ENCODE measurements around the gene LILRB2.
A peak's percentile ranks its signal among the peaks of the same experiment; 100 is the strongest.
"Not testable (repeated sequence)": the region's sequence is repeated elsewhere in the genome, so short reads cannot be mapped to it uniquely, and the experiment has no call there.

Gene LILRB2

GRCh38 chr19:54252243-54252642, 28.7 kb downstream of the LILRB2 start:
- H3K9me3 Mint-ChIP-seq, result no peaks in the 10 kb centered on the region
- TF ChIP-seq CTCF (IDR thresholded peaks at IDR 0.05; ENCODE audit: unreplicated experiment in 3 of 3), result no peak
- H3K27me3 Mint-ChIP-seq (ENCODE audit: low read depth), result peaks cover 6% of the 10 kb centered on the region
- peak overlapping the region in 1 of 3 experiments; percentile 46 for H3K27ac Mint-ChIP-seq
- H3K4me1 Mint-ChIP-seq, result peaks cover 14% of the 10 kb centered on the region
- no peak overlapping the region for H3K4me3 Mint-ChIP-seq
- H3K36me3 Mint-ChIP-seq (ENCODE audit: low read depth), result no peaks in the 10 kb centered on the region

- H3K4me3 Mint-ChIP-seq, result no peak overlapping the region
- peak overlapping the region; percentile 88 to 92 (median 89) for H3K27ac Mint-ChIP-seq
- peaks cover 12% of the 10 kb centered on the region for H3K27me3 Mint-ChIP-seq (ENCODE audit: low read depth)
- no peaks in the 10 kb centered on the region for H3K9me3 Mint-ChIP-seq
- H3K4me1 Mint-ChIP-seq, result peaks cover 18% of the 10 kb centered on the region
- no peak for TF ChIP-seq CTCF (IDR thresholded peaks at IDR 0.05; ENCODE audit: unreplicated experiment in 3 of 3)
- no peaks in the 10 kb centered on the region for H3K36me3 Mint-ChIP-seq (ENCODE audit: low read depth)
Measured at GRCh38 chr19:54248016-54248601, 32.8 kb downstream of the LILRB2 start.

GRCh38 chr19:54247106-54247930, 33.6 kb downstream of the LILRB2 start:
- no peak for TF ChIP-seq CTCF (IDR thresholded peaks at IDR 0.05; ENCODE audit: unreplicated experiment in 3 of 3)
- Mint-ChIP-seq H3K4me3 (no peak overlapping the region), H3K27ac (peak overlapping the region; percentile 88 to 92 (median 89)), H3K4me1 (peaks cover 18% of the 10 kb centered on the region), H3K36me3 (ENCODE audit: low read depth) (no peaks in the 10 kb centered on the region), H3K9me3 (no peaks in the 10 kb centered on the region), H3K27me3 (ENCODE audit: low read depth) (peaks cover 12% of the 10 kb centered on the region)

- no peak overlapping the region for H3K27ac Mint-ChIP-seq
- H3K9me3 Mint-ChIP-seq, result no peaks in the 10 kb centered on the region
- peaks cover 12% of the 10 kb centered on the region for H3K27me3 Mint-ChIP-seq (ENCODE audit: low read depth)
- peaks cover 18% of the 10 kb centered on the region for H3K4me1 Mint-ChIP-seq
- no peak overlapping the region for H3K4me3 Mint-ChIP-seq
- TF ChIP-seq CTCF (IDR thresholded peaks at IDR 0.05; ENCODE audit: unreplicated experiment in 3 of 3), result no peak
- H3K36me3 Mint-ChIP-seq (ENCODE audit: low read depth), result no peaks in the 10 kb centered on the region
Measured at GRCh38 chr19:54245936-54246335, 35.0 kb downstream of the LILRB2 start.

- not testable (repeated sequence) for H3K9me3 Mint-ChIP-seq; H3K4me3 Mint-ChIP-seq; H3K4me1 Mint-ChIP-seq; H3K27me3 Mint-ChIP-seq (ENCODE audit: low read depth); H3K36me3 Mint-ChIP-seq (ENCODE audit: low read depth)
- peak overlapping the region in 1 of 3 experiments; percentile 41 for H3K27ac Mint-ChIP-seq
Measured at GRCh38 chr19:54243809-54244208, 37.1 kb downstream of the LILRB2 start.

- H3K9me3 Mint-ChIP-seq; H3K4me1 Mint-ChIP-seq; H3K27me3 Mint-ChIP-seq (ENCODE audit: low read depth); H3K4me3 Mint-ChIP-seq; H3K36me3 Mint-ChIP-seq (ENCODE audit: low read depth): not testable (repeated sequence)
- H3K27ac Mint-ChIP-seq, result peak within 1 kb of the TSS in 1 of 3 experiments; percentile 41
Measured at GRCh38 chr19:54242646-54243045, 38.3 kb downstream of the LILRB2 start, which contains the start of gene LILRA6. Gene LILRA6 (minus strand): TSS chr19:54242790.

- not testable (repeated sequence) for H3K27me3 Mint-ChIP-seq (ENCODE audit: low read depth); H3K4me3 Mint-ChIP-seq; H3K27ac Mint-ChIP-seq; H3K9me3 Mint-ChIP-seq; H3K36me3 Mint-ChIP-seq (ENCODE audit: low read depth); H3K4me1 Mint-ChIP-seq
Measured at GRCh38 chr19:54242234-54242633, 38.7 kb downstream of the LILRB2 start.

- not testable (repeated sequence) for H3K27me3 Mint-ChIP-seq (ENCODE audit: low read depth); H3K4me1 Mint-ChIP-seq; H3K27ac Mint-ChIP-seq; H3K9me3 Mint-ChIP-seq; H3K4me3 Mint-ChIP-seq; H3K36me3 Mint-ChIP-seq (ENCODE audit: low read depth)
Measured at GRCh38 chr19:54240372-54241336, 40.3 kb downstream of the LILRB2 start.

- not testable (repeated sequence) for H3K9me3 Mint-ChIP-seq; H3K27me3 Mint-ChIP-seq (ENCODE audit: low read depth); H3K27ac Mint-ChIP-seq; H3K36me3 Mint-ChIP-seq (ENCODE audit: low read depth); H3K4me1 Mint-ChIP-seq; H3K4me3 Mint-ChIP-seq
Measured at GRCh38 chr19:54239491-54240371, 41.2 kb downstream of the LILRB2 start.
